MCF 10A (cell line): ENCODE data around the gene VAV2. TPM values are rescaled to one million over a fixed set of nuclear protein-coding genes. Genes with fewer than 3 reads are reported as not detected.

Experiments
- BruUV-seq: library from RNA; stranded (reverse); fragments of 400-500 nt; replicated peaks from 2 replicates; lab custom pipeline; 2021; lab: Mats Ljungman, UMichigan
- CTCF ChIA-PET: fragments of 300-600 bp; sonication (Branson Sonifier 250); formaldehyde crosslinking; extraction: SDS; loops from one replicate; lab custom pipeline; 2021; ENCODE audit warnings: antibody characterized with exemption, inconsistent platforms; lab: Yijun Ruan, JAX
- POLR2A ChIA-PET: fragments of 300-600, 350-650 bp; sonication (Branson Sonifier 250); formaldehyde crosslinking; extraction: SDS; loops from one replicate; lab custom pipeline; 2020; ENCODE audit warnings: antibody characterized with exemption, inconsistent platforms; lab: Yijun Ruan, JAX
- DNase-seq: peaks from one replicate; pipeline ENCODE4 v3.0.0-alpha.2; 2018; ENCODE audit not compliant: unreplicated experiment
- H3K27ac Mint-ChIP-seq: one replicate; pipeline ENCODE4 v1.8.0; 2022; ENCODE audit warnings: mild to moderate bottlenecking, low read depth, mixed read lengths; ENCODE audit not compliant: unreplicated experiment
- H3K27me3 Mint-ChIP-seq: one replicate; pipeline ENCODE4 v1.8.0; 2022; ENCODE audit warnings: mixed read lengths; ENCODE audit not compliant: insufficient read depth, unreplicated experiment
- H3K36me3 Mint-ChIP-seq: one replicate; pipeline ENCODE4 v1.8.0; 2022; ENCODE audit warnings: mild to moderate bottlenecking, moderate library complexity, mixed read lengths; ENCODE audit not compliant: insufficient read depth, unreplicated experiment
- H3K4me1 Mint-ChIP-seq: one replicate; pipeline ENCODE4 v1.8.0; 2022; ENCODE audit warnings: mixed read lengths; ENCODE audit not compliant: insufficient read depth, unreplicated experiment
- H3K4me3 Mint-ChIP-seq: one replicate; pipeline ENCODE4 v1.8.0; 2022; ENCODE audit warnings: mild to moderate bottlenecking, moderate library complexity, mixed read lengths; ENCODE audit not compliant: unreplicated experiment
- H3K9me3 Mint-ChIP-seq: one replicate; pipeline ENCODE4 v1.8.0; 2022; ENCODE audit warnings: mixed read lengths; ENCODE audit not compliant: unreplicated experiment
- intact Hi-C: fragments of 100-400 bp; cut with micrococcal nuclease; formaldehyde crosslinking; loops from 2 replicates; pipeline ENCODE4 v1.14.1; 2022
- total RNA-seq: library from RNA; stranded (reverse); gene quantifications from 2 replicates; pipeline ENCODE4 v1.2.3, GENCODE V29; 2022
- TF ChIP-seq, protein P1 (sequence below): fragments of 200-600 bp; IDR thresholded peaks from one replicate; pipeline ENCODE4 v1.8.0; 2022; ENCODE audit warnings: antibody characterized with exemption, mild to moderate bottlenecking; ENCODE audit not compliant: unreplicated experiment

VAV2 gene
- total RNA-seq, 1 experiment from 2014 or later, result 31.0 TPM

DNA sequence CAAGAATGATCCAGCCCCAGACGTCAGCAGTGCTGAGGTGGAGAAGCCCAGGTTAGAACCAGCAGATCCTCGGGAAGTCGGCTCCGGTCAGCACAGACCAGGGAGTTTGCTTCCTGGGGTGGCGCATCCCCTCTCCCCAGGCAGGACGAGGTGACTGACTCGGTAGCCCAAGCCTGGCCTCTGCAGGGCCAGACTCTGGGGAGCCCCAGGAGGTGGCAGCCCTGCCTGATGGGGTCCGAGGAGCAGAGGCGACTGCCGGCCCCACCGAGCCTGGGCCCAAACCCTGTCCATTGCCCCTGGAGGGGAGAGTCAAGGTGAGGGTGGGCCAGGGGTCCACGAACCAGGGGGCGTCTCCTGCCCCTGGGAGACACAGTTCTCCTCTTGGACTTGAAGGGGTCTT, 201.1 kb downstream of the VAV2 start:
- Mint-ChIP-seq H3K36me3 (peaks cover 15% of the 10 kb centered on the region), H3K27ac (no peak overlapping the region), H3K27me3 (no peaks in the 10 kb centered on the region), H3K9me3 (no peaks in the 10 kb centered on the region), H3K4me1 (peaks cover 11% of the 10 kb centered on the region), H3K4me3 (no peak overlapping the region)
- TF ChIP-seq, protein P1, sequence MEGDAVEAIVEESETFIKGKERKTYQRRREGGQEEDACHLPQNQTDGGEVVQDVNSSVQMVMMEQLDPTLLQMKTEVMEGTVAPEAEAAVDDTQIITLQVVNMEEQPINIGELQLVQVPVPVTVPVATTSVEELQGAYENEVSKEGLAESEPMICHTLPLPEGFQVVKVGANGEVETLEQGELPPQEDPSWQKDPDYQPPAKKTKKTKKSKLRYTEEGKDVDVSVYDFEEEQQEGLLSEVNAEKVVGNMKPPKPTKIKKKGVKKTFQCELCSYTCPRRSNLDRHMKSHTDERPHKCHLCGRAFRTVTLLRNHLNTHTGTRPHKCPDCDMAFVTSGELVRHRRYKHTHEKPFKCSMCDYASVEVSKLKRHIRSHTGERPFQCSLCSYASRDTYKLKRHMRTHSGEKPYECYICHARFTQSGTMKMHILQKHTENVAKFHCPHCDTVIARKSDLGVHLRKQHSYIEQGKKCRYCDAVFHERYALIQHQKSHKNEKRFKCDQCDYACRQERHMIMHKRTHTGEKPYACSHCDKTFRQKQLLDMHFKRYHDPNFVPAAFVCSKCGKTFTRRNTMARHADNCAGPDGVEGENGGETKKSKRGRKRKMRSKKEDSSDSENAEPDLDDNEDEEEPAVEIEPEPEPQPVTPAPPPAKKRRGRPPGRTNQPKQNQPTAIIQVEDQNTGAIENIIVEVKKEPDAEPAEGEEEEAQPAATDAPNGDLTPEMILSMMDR, result no peak
- ChIA-PET POLR2A (no interaction called here), CTCF (interaction anchor here (0.7 to 8.3 kb wide), 3 partner anchors 90 to 308 kb away, joined by 3 to 90 read pairs (median 3); no protein-coding TSS in a partner anchor)
- BruUV-seq, result no TSS peak
- intact Hi-C loops, result no loop called here
- DNase-seq, result no peak

DNA sequence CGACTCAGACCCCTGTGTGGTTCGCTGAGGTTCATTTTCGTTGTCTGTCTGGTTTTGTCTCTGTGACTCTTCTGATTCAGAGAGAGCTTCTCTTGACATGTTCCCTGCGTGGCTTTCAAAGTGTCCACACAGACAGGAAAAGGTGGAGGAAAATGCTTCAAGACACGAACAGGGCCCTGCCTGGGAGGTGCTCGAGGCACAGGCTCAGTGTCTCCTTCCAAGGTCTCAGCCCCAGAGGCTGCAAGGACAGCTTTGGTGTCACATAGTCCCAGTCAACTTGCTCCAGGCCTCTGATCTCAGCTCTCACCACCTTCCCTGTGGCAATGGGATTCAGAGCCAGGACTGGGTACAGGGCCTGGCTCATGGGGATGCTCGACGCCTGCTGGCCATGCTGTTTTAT, 202.3 kb downstream of the VAV2 start:
- peaks cover 8% of the 10 kb centered on the region for H3K4me1 Mint-ChIP-seq
- no peak for DNase-seq
- H3K4me3 Mint-ChIP-seq, result no peak overlapping the region
- ChIA-PET POLR2A (no interaction called here), CTCF (interaction anchor here (0.6 to 8.3 kb wide), 3 partner anchors 40 to 261 kb away, joined by 3 to 90 read pairs (median 9); no protein-coding TSS in a partner anchor)
- H3K9me3 Mint-ChIP-seq, result no peaks in the 10 kb centered on the region
- TF ChIP-seq, protein P1, result no peak
- H3K36me3 Mint-ChIP-seq, result peaks cover 15% of the 10 kb centered on the region
- no TSS peak for BruUV-seq
- intact Hi-C loops, result no loop called here
- H3K27me3 Mint-ChIP-seq, result no peaks in the 10 kb centered on the region
- H3K27ac Mint-ChIP-seq, result no peak overlapping the region

DNA sequence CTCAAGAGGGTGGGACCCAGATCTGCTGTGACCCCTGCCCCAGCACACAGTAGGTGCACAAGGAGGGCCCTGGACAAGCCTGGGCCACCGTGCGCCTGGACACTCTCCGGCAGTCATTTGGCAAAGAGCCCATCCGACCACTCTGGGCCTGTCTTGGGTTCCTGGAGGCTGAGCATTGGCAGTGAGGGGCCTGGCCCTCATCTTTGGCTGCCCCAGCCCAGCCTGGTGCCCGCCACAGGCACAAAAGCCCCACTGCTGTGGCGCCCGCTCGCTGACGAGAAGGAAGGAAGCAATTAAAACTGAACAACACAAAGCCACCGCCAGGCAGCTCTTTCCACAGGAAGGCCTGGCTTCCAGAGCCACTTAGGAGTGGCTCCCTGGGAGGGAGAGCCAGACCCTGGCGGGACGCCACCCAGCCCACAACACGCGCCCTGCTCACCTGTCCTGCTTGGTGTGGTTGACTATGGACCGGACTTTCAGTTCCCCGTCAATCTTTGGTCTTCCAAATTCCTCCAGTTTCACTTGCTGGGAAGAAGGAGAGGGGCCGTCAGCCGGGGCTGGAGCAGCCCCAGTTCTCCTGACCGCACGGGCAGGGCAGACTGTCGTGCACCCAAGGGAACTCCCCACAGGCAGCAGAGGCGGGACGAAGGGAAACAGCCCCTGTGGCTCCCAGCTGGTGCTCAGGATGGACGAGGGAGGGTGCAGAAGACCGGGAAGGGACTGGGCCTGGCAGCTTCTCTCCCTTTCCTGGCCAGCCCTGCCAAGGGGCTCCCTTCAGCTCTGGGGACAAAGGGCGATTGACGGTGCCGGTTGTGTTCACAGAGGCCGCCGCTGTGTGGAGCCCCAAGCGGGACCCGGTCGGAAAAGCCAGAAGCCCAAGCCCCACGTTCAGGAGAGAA, 203.1 kb downstream of the VAV2 start:
- BruUV-seq, result no TSS peak
- H3K27me3 Mint-ChIP-seq, result no peaks in the 10 kb centered on the region
- H3K9me3 Mint-ChIP-seq, result no peaks in the 10 kb centered on the region
- intact Hi-C loops, result no loop called here
- ChIA-PET POLR2A (no interaction called here), CTCF (interaction anchor here (0.6 to 8.3 kb wide), 3 partner anchors 40 to 262 kb away, joined by 3 to 90 read pairs (median 9); no protein-coding TSS in a partner anchor)
- H3K4me1 Mint-ChIP-seq, result peaks cover 5% of the 10 kb centered on the region
- no peak for DNase-seq
- H3K36me3 Mint-ChIP-seq, result peaks cover 20% of the 10 kb centered on the region
- TF ChIP-seq, protein P1, result no peak
- H3K4me3 Mint-ChIP-seq, result no peak overlapping the region
- H3K27ac Mint-ChIP-seq, result no peak overlapping the region

DNA sequence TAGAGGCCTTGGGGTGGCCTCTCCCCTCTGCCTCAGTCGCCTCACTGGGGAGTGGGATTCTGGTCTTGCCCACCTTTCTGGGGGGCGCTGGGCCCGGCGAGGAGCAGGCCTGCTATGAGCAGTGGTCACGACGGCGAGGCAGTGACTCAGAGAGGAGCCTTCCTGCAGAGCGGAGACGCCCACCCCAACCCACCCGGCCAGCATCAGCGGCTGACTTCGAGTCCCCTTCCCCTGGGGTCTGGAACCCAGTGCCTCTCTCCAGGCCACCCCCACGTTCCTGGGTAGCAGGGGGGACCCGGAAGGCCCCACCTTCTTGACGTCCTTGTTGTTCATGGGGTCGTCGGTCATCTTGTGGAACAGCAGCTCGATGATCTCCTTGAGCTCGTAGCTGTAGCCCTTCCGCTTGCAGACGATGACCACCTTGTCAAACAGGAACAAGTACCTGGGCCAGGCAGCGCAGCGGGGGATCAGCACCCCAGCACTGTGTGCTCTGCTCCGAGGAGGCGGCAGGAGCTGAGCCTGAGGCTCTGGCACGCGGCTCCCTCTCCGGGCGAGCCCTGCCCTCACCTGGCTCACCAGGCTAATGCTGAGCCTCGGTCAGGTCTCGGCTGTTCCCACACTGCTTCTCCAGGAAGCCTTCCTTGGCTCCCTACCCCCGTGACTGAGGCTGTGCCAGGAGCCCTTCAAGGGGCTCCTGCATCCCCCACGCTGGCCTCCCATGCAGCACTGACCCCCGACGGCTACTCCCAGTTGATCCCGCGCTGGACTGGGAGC, 203.9 kb downstream of the VAV2 start:
- TF ChIP-seq, protein P1, result no peak
- Mint-ChIP-seq H3K27me3 (no peaks in the 10 kb centered on the region), H3K4me1 (peaks cover 5% of the 10 kb centered on the region), H3K9me3 (no peaks in the 10 kb centered on the region), H3K27ac (no peak overlapping the region), H3K4me3 (no peak overlapping the region), H3K36me3 (peaks cover 25% of the 10 kb centered on the region)
- CTCF ChIA-PET, result interaction anchor here (8.3 kb wide), 1 partner anchor 206 kb away, joined by 90 read pairs; no protein-coding TSS in a partner anchor
- no peak for DNase-seq
- BruUV-seq, result no TSS peak
- POLR2A ChIA-PET, result no interaction called here
- intact Hi-C loops, result no loop called here
